ENCODE data around the gene HLX.

DNA sequence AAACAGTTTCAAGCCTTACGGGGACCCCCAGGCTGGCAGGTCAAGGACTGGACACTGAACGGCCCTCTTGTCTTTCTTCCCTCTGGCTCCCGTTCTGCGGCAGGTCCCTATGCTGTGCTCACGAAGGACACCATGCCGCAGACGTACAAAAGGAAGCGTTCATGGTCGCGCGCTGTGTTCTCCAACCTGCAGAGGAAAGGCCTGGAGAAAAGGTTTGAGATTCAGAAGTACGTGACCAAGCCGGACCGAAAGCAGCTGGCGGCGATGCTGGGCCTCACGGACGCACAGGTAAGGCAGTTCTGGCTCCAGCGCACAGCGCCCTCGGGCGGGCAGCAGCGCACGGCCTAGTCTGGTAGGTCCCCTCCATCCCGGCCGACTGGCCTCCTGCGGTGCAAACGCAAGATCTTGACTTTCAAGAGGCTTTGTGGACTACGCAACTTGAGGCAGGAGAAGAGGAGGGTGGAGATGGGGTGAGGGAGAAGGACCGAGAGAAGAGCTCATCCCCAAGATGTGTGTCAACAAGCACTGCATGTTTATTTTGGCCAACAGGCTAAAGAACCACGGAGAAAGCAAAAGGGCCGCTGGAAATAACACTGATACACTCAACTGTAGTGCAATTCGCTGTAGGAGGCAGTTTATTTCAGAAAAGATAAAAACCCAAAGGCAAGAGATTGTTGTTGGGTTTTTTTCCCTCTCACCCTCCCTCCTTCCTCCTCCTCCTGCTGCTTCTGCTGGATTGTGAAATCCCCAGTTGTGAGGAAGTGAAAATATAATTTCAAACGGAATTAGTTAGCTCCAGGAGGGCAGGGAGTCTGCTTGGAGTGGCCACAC lies 3.0 kb downstream of the HLX start:
- TF ChIP-seq, protein P1, sequence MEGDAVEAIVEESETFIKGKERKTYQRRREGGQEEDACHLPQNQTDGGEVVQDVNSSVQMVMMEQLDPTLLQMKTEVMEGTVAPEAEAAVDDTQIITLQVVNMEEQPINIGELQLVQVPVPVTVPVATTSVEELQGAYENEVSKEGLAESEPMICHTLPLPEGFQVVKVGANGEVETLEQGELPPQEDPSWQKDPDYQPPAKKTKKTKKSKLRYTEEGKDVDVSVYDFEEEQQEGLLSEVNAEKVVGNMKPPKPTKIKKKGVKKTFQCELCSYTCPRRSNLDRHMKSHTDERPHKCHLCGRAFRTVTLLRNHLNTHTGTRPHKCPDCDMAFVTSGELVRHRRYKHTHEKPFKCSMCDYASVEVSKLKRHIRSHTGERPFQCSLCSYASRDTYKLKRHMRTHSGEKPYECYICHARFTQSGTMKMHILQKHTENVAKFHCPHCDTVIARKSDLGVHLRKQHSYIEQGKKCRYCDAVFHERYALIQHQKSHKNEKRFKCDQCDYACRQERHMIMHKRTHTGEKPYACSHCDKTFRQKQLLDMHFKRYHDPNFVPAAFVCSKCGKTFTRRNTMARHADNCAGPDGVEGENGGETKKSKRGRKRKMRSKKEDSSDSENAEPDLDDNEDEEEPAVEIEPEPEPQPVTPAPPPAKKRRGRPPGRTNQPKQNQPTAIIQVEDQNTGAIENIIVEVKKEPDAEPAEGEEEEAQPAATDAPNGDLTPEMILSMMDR (IDR thresholded peaks at IDR 0.05; ENCODE audit: poor library complexity, severe bottlenecking): no peak
- TF ChIP-seq EP300 (conservative IDR thresholded peaks at IDR 0.05; ENCODE audit: poor library complexity, severe bottlenecking): no peak

Data from neural cell (in vitro differentiated cells).